Parathyroid adenoma (tissue), 2 donors: ENCODE data around the gene MCM3AP.

ENCODE experiments used
- H2AFZ ChIP-seq: fragments of 300-600 bp; sonication (generic); one replicate; pipeline ENCODE4 v1.7.0; 2017; ENCODE audit warnings: antibody characterized with exemption, mild to moderate bottlenecking
- H3K27ac ChIP-seq: fragments of 300-600 bp; sonication (generic); one replicate; pipeline ENCODE4 v1.7.0; 2017
- H3K27me3 ChIP-seq: fragments of 300-600 bp; sonication (generic); one replicate; pipeline ENCODE4 v1.7.0; 2017; ENCODE audit warnings: low read length; ENCODE audit not compliant: control insufficient read depth, insufficient read depth
- H3K36me3 ChIP-seq: fragments of 300-600 bp; sonication (generic); one replicate; pipeline ENCODE4 v1.7.0; 2017; ENCODE audit warnings: low read length; ENCODE audit not compliant: control insufficient read depth, insufficient read depth
- H3K4me1 ChIP-seq: fragments of 300-600 bp; sonication (generic); one replicate; pipeline ENCODE4 v1.7.0; 2017; ENCODE audit warnings: control low read depth
- H3K4me2 ChIP-seq: fragments of 300-600 bp; sonication (generic); one replicate; pipeline ENCODE4 v1.7.0; 2017; ENCODE audit warnings: low read length
- H3K4me3 ChIP-seq: fragments of 300-600 bp; sonication (generic); one replicate; pipeline ENCODE4 v1.7.0; 2017; ENCODE audit warnings: low read depth, low read length
- H3K79me2 ChIP-seq: fragments of 300-600 bp; sonication (generic); one replicate; pipeline ENCODE4 v1.7.0; 2017; ENCODE audit warnings: control low read depth
- H3K9ac ChIP-seq: fragments of 300-600 bp; sonication (generic); one replicate; pipeline ENCODE4 v1.7.0; 2017; ENCODE audit warnings: mild to moderate bottlenecking
- H3K9me3 ChIP-seq: fragments of 300-600 bp; sonication (generic); one replicate; pipeline ENCODE4 v1.7.0; 2017; ENCODE audit warnings: low read length; ENCODE audit not compliant: control insufficient read depth
- TF ChIP-seq, protein P1 (sequence below): fragments of 300-600 bp; sonication (generic); IDR thresholded peaks from one replicate; pipeline ENCODE4 v1.7.0; 2017; ENCODE audit warnings: antibody characterized with exemption, mild to moderate bottlenecking
- donor health status: primary hyperparathyroidism.

Gene MCM3AP

DNA sequence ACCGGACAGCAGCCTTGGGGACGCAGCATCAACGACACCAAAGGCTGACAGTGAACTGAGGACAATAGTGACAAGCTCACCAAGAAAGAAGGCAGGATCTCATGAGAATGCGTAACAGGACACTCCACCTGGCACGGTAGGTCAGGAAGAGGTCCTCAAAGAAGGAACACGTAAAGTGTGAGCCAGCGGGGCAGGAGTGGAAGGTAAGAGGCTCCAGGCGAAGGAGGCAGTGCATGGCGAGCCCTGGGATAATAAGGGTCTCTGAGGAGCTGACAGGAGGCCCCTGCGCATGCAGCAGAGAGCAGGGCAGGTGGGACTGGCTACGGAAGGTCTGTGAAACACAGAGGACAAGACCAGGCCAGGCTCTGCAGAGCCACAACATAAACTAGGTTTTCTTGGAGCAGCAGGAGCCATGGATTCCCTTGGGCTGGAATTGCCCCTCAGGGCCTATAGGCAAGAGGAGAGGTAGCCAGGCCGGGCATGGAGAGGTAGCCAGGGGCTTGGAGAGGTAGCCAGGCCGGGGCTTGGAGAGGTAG lies 65.1 kb downstream of the MCM3AP start:
- no peak overlapping the region for H3K4me3 ChIP-seq
- no peak overlapping the region for H2AFZ ChIP-seq
- no peaks in the 10 kb centered on the region for H3K9me3 ChIP-seq
- TF ChIP-seq, protein P1, sequence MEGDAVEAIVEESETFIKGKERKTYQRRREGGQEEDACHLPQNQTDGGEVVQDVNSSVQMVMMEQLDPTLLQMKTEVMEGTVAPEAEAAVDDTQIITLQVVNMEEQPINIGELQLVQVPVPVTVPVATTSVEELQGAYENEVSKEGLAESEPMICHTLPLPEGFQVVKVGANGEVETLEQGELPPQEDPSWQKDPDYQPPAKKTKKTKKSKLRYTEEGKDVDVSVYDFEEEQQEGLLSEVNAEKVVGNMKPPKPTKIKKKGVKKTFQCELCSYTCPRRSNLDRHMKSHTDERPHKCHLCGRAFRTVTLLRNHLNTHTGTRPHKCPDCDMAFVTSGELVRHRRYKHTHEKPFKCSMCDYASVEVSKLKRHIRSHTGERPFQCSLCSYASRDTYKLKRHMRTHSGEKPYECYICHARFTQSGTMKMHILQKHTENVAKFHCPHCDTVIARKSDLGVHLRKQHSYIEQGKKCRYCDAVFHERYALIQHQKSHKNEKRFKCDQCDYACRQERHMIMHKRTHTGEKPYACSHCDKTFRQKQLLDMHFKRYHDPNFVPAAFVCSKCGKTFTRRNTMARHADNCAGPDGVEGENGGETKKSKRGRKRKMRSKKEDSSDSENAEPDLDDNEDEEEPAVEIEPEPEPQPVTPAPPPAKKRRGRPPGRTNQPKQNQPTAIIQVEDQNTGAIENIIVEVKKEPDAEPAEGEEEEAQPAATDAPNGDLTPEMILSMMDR: no peak
- no peak overlapping the region for H3K9ac ChIP-seq
- H3K4me2 ChIP-seq: no peak overlapping the region
- H3K79me2 ChIP-seq: no peaks in the 10 kb centered on the region
- no peaks in the 10 kb centered on the region for H3K4me1 ChIP-seq
- H3K36me3 ChIP-seq: no peaks in the 10 kb centered on the region
- no peaks in the 10 kb centered on the region for H3K27me3 ChIP-seq
- H3K27ac ChIP-seq: no peak overlapping the region

DNA sequence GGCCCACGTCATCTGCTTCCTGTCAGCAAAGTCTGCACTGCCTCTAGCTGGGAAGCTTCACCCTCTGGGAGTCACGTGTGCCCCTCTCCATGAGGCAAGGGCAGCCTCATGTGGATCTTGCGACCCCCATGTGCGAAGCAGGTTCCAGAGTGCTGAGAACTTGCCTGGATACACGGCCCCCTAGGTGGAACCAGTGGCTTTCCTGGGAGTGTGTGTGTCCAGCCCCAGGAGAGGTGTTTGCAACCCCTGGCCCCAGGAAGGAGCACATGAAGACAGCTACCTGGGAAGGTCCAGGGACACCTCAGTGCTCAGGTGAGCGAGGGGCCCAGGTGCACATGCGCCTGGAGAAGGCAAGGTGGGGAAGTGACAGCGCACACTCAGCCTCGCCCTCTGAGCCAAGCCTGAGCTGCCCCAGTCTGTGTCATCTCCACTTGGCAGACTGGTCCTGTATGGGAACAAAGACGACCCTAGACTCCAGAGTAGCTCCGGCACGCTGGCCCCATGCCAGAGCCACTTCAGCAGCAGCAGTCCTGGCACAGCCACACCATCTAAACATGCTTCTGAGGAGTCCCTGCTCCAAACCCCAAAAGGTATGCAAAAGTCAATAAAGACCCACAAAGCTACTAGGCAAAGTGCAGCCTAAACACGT lies 65.7 kb downstream of the MCM3AP start:
- H3K4me3 ChIP-seq: no peak overlapping the region
- no peaks in the 10 kb centered on the region for H3K79me2 ChIP-seq
- H3K9ac ChIP-seq: no peak overlapping the region
- H3K36me3 ChIP-seq: no peaks in the 10 kb centered on the region
- no peaks in the 10 kb centered on the region for H3K4me1 ChIP-seq
- no peak overlapping the region for H3K27ac ChIP-seq
- TF ChIP-seq, protein P1: no peak
- no peak overlapping the region for H3K4me2 ChIP-seq
- H3K27me3 ChIP-seq: no peaks in the 10 kb centered on the region
- no peaks in the 10 kb centered on the region for H3K9me3 ChIP-seq
- H2AFZ ChIP-seq: no peak overlapping the region

DNA sequence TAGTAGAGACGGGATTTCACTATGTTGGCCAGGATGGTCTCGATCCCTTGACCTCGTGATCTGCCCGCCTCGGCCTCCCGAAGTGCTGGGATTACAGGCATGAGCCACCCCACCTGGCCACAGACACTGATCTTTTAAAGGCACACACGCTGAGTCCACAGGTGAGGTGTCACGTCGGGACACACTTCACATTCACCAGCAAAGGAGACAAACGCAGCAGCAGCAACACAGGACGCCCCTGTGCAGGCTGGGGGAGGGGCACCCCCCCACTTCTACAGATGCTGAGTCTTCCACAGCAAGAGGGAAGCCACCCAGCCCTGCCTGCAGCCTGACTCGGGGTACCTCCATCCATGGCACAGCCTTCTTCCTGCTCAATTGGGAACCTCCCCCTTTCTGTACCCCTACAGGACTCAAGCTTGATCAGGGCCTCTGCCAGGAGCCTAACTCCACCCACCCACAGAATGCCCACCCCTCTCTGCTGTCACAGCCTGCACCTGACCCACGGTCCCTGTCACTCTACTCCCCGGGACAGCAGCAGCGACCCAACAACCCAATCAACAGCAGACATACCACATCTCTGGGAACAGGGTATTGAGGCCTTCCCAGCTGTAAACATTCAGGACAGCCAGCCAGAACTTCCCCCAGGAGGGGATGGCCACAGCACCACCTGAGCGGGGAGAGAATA lies 66.4 kb downstream of the MCM3AP start:
- Histone ChIP-seq H3K4me1 (no peaks in the 10 kb centered on the region), H3K4me2 (no peak overlapping the region), H3K27ac (no peak overlapping the region)

DNA sequence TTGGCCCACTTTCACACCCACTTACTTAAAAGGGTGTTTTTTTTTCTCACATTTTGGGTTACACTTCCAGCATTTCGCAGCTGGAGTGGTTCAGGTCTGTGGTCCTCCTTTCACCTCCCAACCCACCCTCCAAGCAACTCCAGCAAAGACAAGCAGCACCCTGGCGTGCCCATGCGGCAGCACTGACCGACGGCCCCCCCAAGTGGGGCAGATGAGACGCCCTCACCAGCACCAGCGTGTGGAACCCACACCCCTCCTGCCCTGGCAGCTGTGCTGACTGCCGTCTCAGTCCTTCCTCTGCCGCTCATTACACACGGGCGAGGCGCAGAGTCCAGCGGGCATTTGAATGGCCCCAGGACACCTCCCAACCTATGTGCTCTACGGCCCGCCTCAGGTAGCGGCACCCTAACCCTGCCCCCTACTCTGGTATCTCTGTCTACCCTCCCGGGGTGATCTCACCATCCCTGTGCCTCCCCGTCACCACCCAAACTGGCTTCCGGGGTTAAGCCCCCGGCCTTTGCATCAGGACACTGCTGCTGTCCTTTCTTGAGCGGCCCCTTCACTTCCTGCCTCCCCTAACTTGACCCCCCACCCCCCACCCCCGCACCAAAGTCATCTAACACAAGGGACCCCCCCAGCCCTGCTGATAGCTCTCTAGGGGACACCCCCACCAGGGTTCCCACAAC lies 67.8 kb downstream of the MCM3AP start:
- no peak overlapping the region for H3K4me2 ChIP-seq
- H3K36me3 ChIP-seq: no peaks in the 10 kb centered on the region
- no peaks in the 10 kb centered on the region for H3K9me3 ChIP-seq
- H3K27me3 ChIP-seq: no peaks in the 10 kb centered on the region
- no peak overlapping the region for H3K4me3 ChIP-seq
- H3K79me2 ChIP-seq: no peaks in the 10 kb centered on the region
- H3K27ac ChIP-seq: no peak overlapping the region
- TF ChIP-seq, protein P1: no peak
- H2AFZ ChIP-seq: no peak overlapping the region
- H3K4me1 ChIP-seq: no peaks in the 10 kb centered on the region
- H3K9ac ChIP-seq: no peak overlapping the region

More for the DNA sequence above, 66.4 kb downstream of the MCM3AP start:
- no peaks in the 10 kb centered on the region for H3K27me3 ChIP-seq
- no peaks in the 10 kb centered on the region for H3K9me3 ChIP-seq
- TF ChIP-seq, protein P1: no peak
- H3K4me3 ChIP-seq: no peak overlapping the region
- no peak overlapping the region for H2AFZ ChIP-seq
- H3K79me2 ChIP-seq: no peaks in the 10 kb centered on the region
- H3K9ac ChIP-seq: no peak overlapping the region
- H3K36me3 ChIP-seq: no peaks in the 10 kb centered on the region
